GM23338 (cell line): Measurements from ENCODE around the gene UPK1B. TPM values are rescaled to one million over a fixed set of nuclear protein-coding genes. Genes with fewer than 3 reads are reported as not detected.

Source experiments
- ATAC-seq: fragments of 200-7000 bp; cut with Tn5 transposase; 3 replicates; pipeline ENCODE4 v1.9.1; 2020
- DNase-seq: peaks from one replicate; pipeline ENCODE4 v3.0.0-alpha.2; 2015; ENCODE audit warnings: low spot score
- H2AFZ ChIP-seq: fragments of 200-600 bp; sonication (generic); 2 replicates; pipeline ENCODE4 v1.8.0; 2016; ENCODE audit warnings: antibody characterized with exemption, mild to moderate bottlenecking, moderate library complexity
- H3F3A ChIP-seq: fragments of 200-600 bp; sonication (generic); replicated peaks from 2 replicates; pipeline ENCODE4 v1.8.0; 2017; ENCODE audit warnings: antibody characterized with exemption, mixed run types, low read depth
- H3K27ac ChIP-seq: fragments of 200-600 bp; sonication (generic); 2 replicates; pipeline ENCODE4 v1.6.1; 2016; ENCODE audit warnings: low read depth
- H3K27me3 ChIP-seq: fragments of 200-600 bp; sonication (generic); 2 replicates; pipeline ENCODE4 v1.8.0; 2016; ENCODE audit warnings: mild to moderate bottlenecking, mixed run types, moderate library complexity; ENCODE audit not compliant: insufficient read depth
- H3K36me3 ChIP-seq: fragments of 200-600 bp; sonication (generic); 2 replicates; pipeline ENCODE4 v1.8.0; 2016; ENCODE audit warnings: mild to moderate bottlenecking; ENCODE audit not compliant: insufficient read depth
- H3K4me1 ChIP-seq: fragments of 200-600 bp; sonication (generic); 2 replicates; pipeline ENCODE4 v1.8.0; 2016; ENCODE audit warnings: mild to moderate bottlenecking, moderate library complexity; ENCODE audit not compliant: insufficient read depth
- H3K4me2 ChIP-seq: fragments of 200-600 bp; sonication (generic); 2 replicates; pipeline ENCODE4 v1.7.1; 2017; ENCODE audit warnings: mixed run types
- H3K4me3 ChIP-seq: fragments of 200-600 bp; sonication (generic); 2 replicates; pipeline ENCODE4 v1.6.1; 2016; ENCODE audit warnings: mixed run types
- H3K79me2 ChIP-seq: fragments of 200-600 bp; sonication (generic); replicated peaks from 2 replicates; pipeline ENCODE4 v1.8.0; 2017; ENCODE audit warnings: mild to moderate bottlenecking; ENCODE audit not compliant: insufficient read depth
- H3K9me2 ChIP-seq: fragments of 200-600 bp; sonication (generic); 2 replicates; pipeline ENCODE4 v1.8.0; 2017; ENCODE audit not compliant: insufficient read depth
- H4K20me1 ChIP-seq: fragments of 200-600 bp; sonication (generic); replicated peaks from 2 replicates; pipeline ENCODE4 v1.8.0; 2017; ENCODE audit warnings: mild to moderate bottlenecking; ENCODE audit not compliant: insufficient read depth
- H3K27ac Mint-ChIP-seq: 2 replicates; pipeline ENCODE4 v1.8.0; 2020; ENCODE audit warnings: inconsistent platforms, mild to moderate bottlenecking, moderate library complexity, mixed read lengths
- H3K27me3 Mint-ChIP-seq: 3 replicates; pipeline ENCODE4 v1.8.0; 2022; ENCODE audit warnings: low read depth, mild to moderate bottlenecking, moderate library complexity, mixed read lengths, inconsistent platforms; ENCODE audit not compliant: insufficient read depth, poor library complexity
- H3K36me3 Mint-ChIP-seq: 3 replicates; pipeline ENCODE4 v1.8.0; 2021; ENCODE audit warnings: low read depth, mild to moderate bottlenecking, inconsistent platforms, moderate library complexity, mixed read lengths
- H3K4me1 Mint-ChIP-seq: 3 replicates; pipeline ENCODE4 v1.8.0; 2020; ENCODE audit warnings: mild to moderate bottlenecking, inconsistent platforms, mixed read lengths
- H3K4me3 Mint-ChIP-seq: 3 replicates; pipeline ENCODE4 v1.8.0; 2021; ENCODE audit warnings: moderate library complexity, mild to moderate bottlenecking, inconsistent platforms, mixed read lengths
- H3K9me3 Mint-ChIP-seq: 3 replicates; pipeline ENCODE4 v1.8.0; 2020; ENCODE audit warnings: moderate library complexity, mild to moderate bottlenecking, inconsistent platforms, mixed read lengths
- CREB1 ChIP-seq: fragments of 250-450 bp; sonication (Bioruptor Pico); IDR thresholded peaks from 2 replicates; pipeline ENCODE4 v1.5.0; 2020; ENCODE audit warnings: low read depth, mild to moderate bottlenecking, moderate library complexity
- EZH2 ChIP-seq: fragments of 200-600 bp; sonication (generic); IDR thresholded peaks from one replicate; pipeline ENCODE4 v1.8.0; 2017; ENCODE audit warnings: antibody characterized with exemption, mild to moderate bottlenecking, low read depth; ENCODE audit not compliant: unreplicated experiment
- EZH2phosphoT487 ChIP-seq: fragments of 200-600 bp; sonication (generic); IDR thresholded peaks from one replicate; pipeline ENCODE4 v1.8.1; 2018; ENCODE audit warnings: antibody characterized with exemption; ENCODE audit not compliant: unreplicated experiment
- JUNB ChIP-seq: IDR thresholded peaks from one replicate; pipeline ENCODE4 v1.6.1; 2016; ENCODE audit warnings: antibody characterized with exemption; ENCODE audit not compliant: unreplicated experiment
- NANOG ChIP-seq: IDR thresholded peaks from 2 replicates; pipeline ENCODE4 v1.6.1; 2016; ENCODE audit warnings: antibody characterized with exemption, borderline replicate concordance
- POLR2AphosphoS5 ChIP-seq: IDR thresholded peaks from 2 replicates; pipeline ENCODE4 v1.6.1; 2016; ENCODE audit warnings: antibody characterized with exemption, low read depth
- REST ChIP-seq: IDR thresholded peaks from one replicate; pipeline ENCODE4 v1.6.1; 2018; ENCODE audit warnings: antibody characterized with exemption; ENCODE audit not compliant: unreplicated experiment
- STAT1 ChIP-seq: IDR thresholded peaks from one replicate; pipeline ENCODE4 v1.6.1; 2016; ENCODE audit warnings: antibody characterized with exemption; ENCODE audit not compliant: unreplicated experiment
- ZNF114 ChIP-seq: fragments of 250-450 bp; sonication (Bioruptor Pico); IDR thresholded peaks from 2 replicates; pipeline ENCODE4 v1.5.0; 2020; ENCODE audit warnings: mild to moderate bottlenecking, moderate library complexity
- ZNF331 ChIP-seq: fragments of 250-450 bp; sonication (Bioruptor Pico); IDR thresholded peaks from 2 replicates; pipeline ENCODE4 v1.5.0; 2020; ENCODE audit warnings: low read depth, mild to moderate bottlenecking, moderate library complexity
- polyA plus RNA-seq: library from polyadenylated mRNA; unstranded; fragments of >200 nt; fragmentation: Nextera tagmentation; extraction: Ambion mirVana; gene quantifications from 2 replicates; pipeline ENCODE4 v1.2.1, GENCODE V29; 2016
- total RNA-seq: library from RNA; depleted of rRNA; stranded (reverse); fragments of >200 nt; shearing (Covaris generic); gene quantifications from 2 replicates; pipeline ENCODE4 v1.2.3, GENCODE V29; 2014
- TF ChIP-seq, protein P1 (sequence below): fragments of 250-450 bp; sonication (Bioruptor Pico); IDR thresholded peaks from 2 replicates; pipeline ENCODE4 v1.5.0; 2020; ENCODE audit warnings: mild to moderate bottlenecking, moderate library complexity
- TF ChIP-seq, protein P2 (sequence below), 2 experiments: fragments of 200-600 bp in 1 of 2; sonication (generic) in 1 of 2; conservative IDR thresholded peaks; 2 replicates each; pipeline versions ENCODE4 v1.5.1 to v1.6.1; 2016 to 2017; ENCODE audit warnings: antibody characterized with exemption in 2 of 2, low read depth in 2 of 2, mild to moderate bottlenecking in 2 of 2, moderate library complexity in 1 of 2
- TF ChIP-seq, protein P3 (sequence below): IDR thresholded peaks from 2 replicates; pipeline ENCODE4 v1.6.1; 2016; ENCODE audit warnings: antibody characterized with exemption

UPK1B gene
- total and polyA plus RNA-seq, 2 experiments from 2014 or later, result 0.39 to 0.66 TPM

- ATAC-seq (no peak), DNase-seq (no peak)
- TF ChIP-seq REST (no peak), POLR2AphosphoS5 (no peak), ZNF114 (CRISPR knock-in tag) (no peak), STAT1 (no peak), NANOG (no peak), ZNF331 (CRISPR knock-in tag) (no peak), CREB1 (no peak), EZH2 (no peak), EZH2phosphoT487 (no peak), JUNB (no peak)
- TF ChIP-seq, protein P1, sequence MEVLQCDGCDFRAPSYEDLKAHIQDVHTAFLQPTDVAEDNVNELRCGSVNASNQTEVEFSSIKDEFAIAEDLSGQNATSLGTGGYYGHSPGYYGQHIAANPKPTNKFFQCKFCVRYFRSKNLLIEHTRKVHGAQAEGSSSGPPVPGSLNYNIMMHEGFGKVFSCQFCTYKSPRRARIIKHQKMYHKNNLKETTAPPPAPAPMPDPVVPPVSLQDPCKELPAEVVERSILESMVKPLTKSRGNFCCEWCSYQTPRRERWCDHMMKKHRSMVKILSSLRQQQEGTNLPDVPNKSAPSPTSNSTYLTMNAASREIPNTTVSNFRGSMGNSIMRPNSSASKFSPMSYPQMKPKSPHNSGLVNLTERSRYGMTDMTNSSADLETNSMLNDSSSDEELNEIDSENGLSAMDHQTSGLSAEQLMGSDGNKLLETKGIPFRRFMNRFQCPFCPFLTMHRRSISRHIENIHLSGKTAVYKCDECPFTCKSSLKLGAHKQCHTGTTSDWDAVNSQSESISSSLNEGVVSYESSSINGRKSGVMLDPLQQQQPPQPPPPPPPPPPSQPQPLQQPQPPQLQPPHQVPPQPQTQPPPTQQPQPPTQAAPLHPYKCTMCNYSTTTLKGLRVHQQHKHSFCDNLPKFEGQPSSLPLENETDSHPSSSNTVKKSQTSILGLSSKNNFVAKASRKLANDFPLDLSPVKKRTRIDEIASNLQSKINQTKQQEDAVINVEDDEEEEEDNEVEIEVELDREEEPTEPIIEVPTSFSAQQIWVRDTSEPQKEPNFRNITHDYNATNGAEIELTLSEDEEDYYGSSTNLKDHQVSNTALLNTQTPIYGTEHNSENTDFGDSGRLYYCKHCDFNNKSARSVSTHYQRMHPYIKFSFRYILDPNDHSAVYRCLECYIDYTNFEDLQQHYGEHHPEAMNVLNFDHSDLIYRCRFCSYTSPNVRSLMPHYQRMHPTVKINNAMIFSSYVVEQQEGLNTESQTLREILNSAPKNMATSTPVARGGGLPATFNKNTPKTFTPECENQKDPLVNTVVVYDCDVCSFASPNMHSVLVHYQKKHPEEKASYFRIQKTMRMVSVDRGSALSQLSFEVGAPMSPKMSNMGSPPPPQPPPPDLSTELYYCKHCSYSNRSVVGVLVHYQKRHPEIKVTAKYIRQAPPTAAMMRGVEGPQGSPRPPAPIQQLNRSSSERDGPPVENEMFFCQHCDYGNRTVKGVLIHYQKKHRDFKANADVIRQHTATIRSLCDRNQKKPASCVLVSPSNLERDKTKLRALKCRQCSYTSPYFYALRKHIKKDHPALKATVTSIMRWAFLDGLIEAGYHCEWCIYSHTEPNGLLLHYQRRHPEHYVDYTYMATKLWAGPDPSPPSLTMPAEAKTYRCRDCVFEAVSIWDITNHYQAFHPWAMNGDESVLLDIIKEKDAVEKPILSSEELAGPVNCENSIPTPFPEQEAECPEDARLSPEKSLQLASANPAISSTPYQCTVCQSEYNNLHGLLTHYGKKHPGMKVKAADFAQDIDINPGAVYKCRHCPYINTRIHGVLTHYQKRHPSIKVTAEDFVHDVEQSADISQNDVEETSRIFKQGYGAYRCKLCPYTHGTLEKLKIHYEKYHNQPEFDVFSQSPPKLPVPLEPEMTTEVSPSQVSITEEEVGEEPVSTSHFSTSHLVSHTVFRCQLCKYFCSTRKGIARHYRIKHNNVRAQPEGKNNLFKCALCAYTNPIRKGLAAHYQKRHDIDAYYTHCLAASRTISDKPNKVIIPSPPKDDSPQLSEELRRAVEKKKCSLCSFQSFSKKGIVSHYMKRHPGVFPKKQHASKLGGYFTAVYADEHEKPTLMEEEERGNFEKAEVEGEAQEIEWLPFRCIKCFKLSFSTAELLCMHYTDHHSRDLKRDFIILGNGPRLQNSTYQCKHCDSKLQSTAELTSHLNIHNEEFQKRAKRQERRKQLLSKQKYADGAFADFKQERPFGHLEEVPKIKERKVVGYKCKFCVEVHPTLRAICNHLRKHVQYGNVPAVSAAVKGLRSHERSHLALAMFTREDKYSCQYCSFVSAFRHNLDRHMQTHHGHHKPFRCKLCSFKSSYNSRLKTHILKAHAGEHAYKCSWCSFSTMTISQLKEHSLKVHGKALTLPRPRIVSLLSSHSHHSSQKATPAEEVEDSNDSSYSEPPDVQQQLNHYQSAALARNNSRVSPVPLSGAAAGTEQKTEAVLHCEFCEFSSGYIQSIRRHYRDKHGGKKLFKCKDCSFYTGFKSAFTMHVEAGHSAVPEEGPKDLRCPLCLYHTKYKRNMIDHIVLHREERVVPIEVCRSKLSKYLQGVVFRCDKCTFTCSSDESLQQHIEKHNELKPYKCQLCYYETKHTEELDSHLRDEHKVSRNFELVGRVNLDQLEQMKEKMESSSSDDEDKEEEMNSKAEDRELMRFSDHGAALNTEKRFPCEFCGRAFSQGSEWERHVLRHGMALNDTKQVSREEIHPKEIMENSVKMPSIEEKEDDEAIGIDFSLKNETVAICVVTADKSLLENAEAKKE (CRISPR knock-in tag), result no peak
- TF ChIP-seq, protein P2, sequence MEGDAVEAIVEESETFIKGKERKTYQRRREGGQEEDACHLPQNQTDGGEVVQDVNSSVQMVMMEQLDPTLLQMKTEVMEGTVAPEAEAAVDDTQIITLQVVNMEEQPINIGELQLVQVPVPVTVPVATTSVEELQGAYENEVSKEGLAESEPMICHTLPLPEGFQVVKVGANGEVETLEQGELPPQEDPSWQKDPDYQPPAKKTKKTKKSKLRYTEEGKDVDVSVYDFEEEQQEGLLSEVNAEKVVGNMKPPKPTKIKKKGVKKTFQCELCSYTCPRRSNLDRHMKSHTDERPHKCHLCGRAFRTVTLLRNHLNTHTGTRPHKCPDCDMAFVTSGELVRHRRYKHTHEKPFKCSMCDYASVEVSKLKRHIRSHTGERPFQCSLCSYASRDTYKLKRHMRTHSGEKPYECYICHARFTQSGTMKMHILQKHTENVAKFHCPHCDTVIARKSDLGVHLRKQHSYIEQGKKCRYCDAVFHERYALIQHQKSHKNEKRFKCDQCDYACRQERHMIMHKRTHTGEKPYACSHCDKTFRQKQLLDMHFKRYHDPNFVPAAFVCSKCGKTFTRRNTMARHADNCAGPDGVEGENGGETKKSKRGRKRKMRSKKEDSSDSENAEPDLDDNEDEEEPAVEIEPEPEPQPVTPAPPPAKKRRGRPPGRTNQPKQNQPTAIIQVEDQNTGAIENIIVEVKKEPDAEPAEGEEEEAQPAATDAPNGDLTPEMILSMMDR (conservative IDR thresholded peaks at IDR 0.05; ENCODE audit: low read depth in 2 of 2), result no peak
- TF ChIP-seq, protein P3, sequence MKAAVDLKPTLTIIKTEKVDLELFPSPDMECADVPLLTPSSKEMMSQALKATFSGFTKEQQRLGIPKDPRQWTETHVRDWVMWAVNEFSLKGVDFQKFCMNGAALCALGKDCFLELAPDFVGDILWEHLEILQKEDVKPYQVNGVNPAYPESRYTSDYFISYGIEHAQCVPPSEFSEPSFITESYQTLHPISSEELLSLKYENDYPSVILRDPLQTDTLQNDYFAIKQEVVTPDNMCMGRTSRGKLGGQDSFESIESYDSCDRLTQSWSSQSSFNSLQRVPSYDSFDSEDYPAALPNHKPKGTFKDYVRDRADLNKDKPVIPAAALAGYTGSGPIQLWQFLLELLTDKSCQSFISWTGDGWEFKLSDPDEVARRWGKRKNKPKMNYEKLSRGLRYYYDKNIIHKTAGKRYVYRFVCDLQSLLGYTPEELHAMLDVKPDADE, result no peak
- Mint-ChIP-seq H3K27ac (no peak overlapping the region; the same call in 1 of the 2 replicates), H3K4me1 (peaks cover 7% of the 10 kb centered on the region; the same call in 2 of the 3 replicates), H3K9me3 (no peaks in the 10 kb centered on the region), H3K4me3 (no peak overlapping the region), H3K36me3 (no peaks in the 10 kb centered on the region), H3K27me3 (peaks cover 2% of the 10 kb centered on the region)
- no peaks in the 10 kb centered on the region for H3K4me1 ChIP-seq
- H3K4me2 ChIP-seq, result no peak overlapping the region
- H3K9me2 ChIP-seq, result peaks cover 6% of the 10 kb centered on the region
- H3K79me2 ChIP-seq, result no peaks in the 10 kb centered on the region
- no peak overlapping the region for H2AFZ ChIP-seq
- H3K36me3 ChIP-seq, result no peaks in the 10 kb centered on the region
- no peaks in the 10 kb centered on the region for H4K20me1 ChIP-seq
- H3K27me3 ChIP-seq, result no peaks in the 10 kb centered on the region
- H3K27ac ChIP-seq, result no peak overlapping the region
- H3K4me3 ChIP-seq, result no peak overlapping the region
- no peaks in the 10 kb centered on the region for H3F3A ChIP-seq
Measured at GRCh38 chr3:119194237-119195150, 21.1 kb downstream of the UPK1B start.
